H9 (cell line): ENCODE measurements around the gene ATE1. TPM values are rescaled to one million over a fixed set of nuclear protein-coding genes. Genes with fewer than 3 reads are reported as not detected.

ENCODE experiments used
- DNase-seq: peaks from one replicate; pipeline ENCODE4 v3.0.0-alpha.2; 2017
- H2AFZ ChIP-seq: one replicate; pipeline ENCODE4 v1.6.1; 2013; ENCODE audit warnings: mild to moderate bottlenecking, low read length, control low read depth, moderate library complexity
- H2AK5ac ChIP-seq: 2 replicates; pipeline ENCODE4 v1.6.1; 2013; ENCODE audit warnings: low read length, control low read depth, mixed read lengths; ENCODE audit not compliant: insufficient read length
- H2BK120ac ChIP-seq: one replicate; pipeline ENCODE4 v1.6.1; 2013; ENCODE audit warnings: low read depth, mild to moderate bottlenecking, low read length, control low read depth, inconsistent platforms; ENCODE audit not compliant: poor library complexity, severe bottlenecking
- H2BK12ac ChIP-seq: 2 replicates; pipeline ENCODE4 v1.6.1; 2013; ENCODE audit warnings: low read length, control low read depth, mixed read lengths, low read depth; ENCODE audit not compliant: insufficient read length
- H2BK15ac ChIP-seq: 2 replicates; pipeline ENCODE4 v1.6.1; 2013; ENCODE audit warnings: low read depth, low read length, control low read depth
- H2BK20ac ChIP-seq: one replicate; pipeline ENCODE4 v1.6.1; 2013; ENCODE audit warnings: low read depth, mild to moderate bottlenecking, low read length, control low read depth, inconsistent platforms; ENCODE audit not compliant: poor library complexity, severe bottlenecking
- H2BK5ac ChIP-seq: 2 replicates; pipeline ENCODE4 v1.6.1; 2013; ENCODE audit warnings: low read length, control low read depth, mixed read lengths; ENCODE audit not compliant: insufficient read length
- H3K14ac ChIP-seq: 2 replicates; pipeline ENCODE4 v1.6.1; 2013; ENCODE audit warnings: low read length, control low read depth; ENCODE audit not compliant: insufficient read depth
- H3K18ac ChIP-seq: 2 replicates; pipeline ENCODE4 v1.6.1; 2013; ENCODE audit warnings: low read depth, mild to moderate bottlenecking, mixed read lengths, low read length, control low read depth; ENCODE audit not compliant: insufficient read length
- H3K23ac ChIP-seq: 2 replicates; pipeline ENCODE4 v1.6.1; 2013; ENCODE audit warnings: low read length, control low read depth, mixed read lengths, low read depth; ENCODE audit not compliant: insufficient read length
- H3K23me2 ChIP-seq: 2 replicates; pipeline ENCODE4 v1.6.1; 2013; ENCODE audit warnings: low read depth, mild to moderate bottlenecking, mixed read lengths, low read length, control low read depth; ENCODE audit not compliant: insufficient read length, poor library complexity, severe bottlenecking
- H3K27ac ChIP-seq: 2 replicates; pipeline ENCODE4 v1.5.1; 2013; ENCODE audit warnings: low read length, control low read depth, mixed read lengths, low read depth; ENCODE audit not compliant: insufficient read length
- H3K27me3 ChIP-seq: 2 replicates; pipeline ENCODE4 v1.6.1; 2013; ENCODE audit warnings: low read length, control low read depth, inconsistent platforms; ENCODE audit not compliant: insufficient read depth
- H3K4ac ChIP-seq: 2 replicates; pipeline ENCODE4 v1.6.1; 2013; ENCODE audit warnings: low read depth, mild to moderate bottlenecking, control low read depth, inconsistent platforms, low read length, moderate library complexity
- H3K4me1 ChIP-seq: 2 replicates; pipeline ENCODE4 v1.6.1; 2013; ENCODE audit warnings: low read length, control low read depth, inconsistent platforms; ENCODE audit not compliant: insufficient read depth
- H3K4me2 ChIP-seq: 2 replicates; pipeline ENCODE4 v1.6.1; 2013; ENCODE audit warnings: low read length, control low read depth, mixed read lengths; ENCODE audit not compliant: insufficient read length, insufficient read depth
- H3K56ac ChIP-seq: 2 replicates; pipeline ENCODE4 v1.6.1; 2013; ENCODE audit warnings: low read depth, mild to moderate bottlenecking, mixed read lengths, low read length, control low read depth; ENCODE audit not compliant: insufficient read length
- H3K79me1 ChIP-seq: 2 replicates; pipeline ENCODE4 v1.6.1; 2013; ENCODE audit warnings: low read depth, mild to moderate bottlenecking, moderate library complexity, low read length, control low read depth, inconsistent platforms; ENCODE audit not compliant: insufficient read depth, poor library complexity, severe bottlenecking
- H3K79me2 ChIP-seq: 2 replicates; pipeline ENCODE4 v1.6.1; 2013; ENCODE audit warnings: low read length, control low read depth, inconsistent platforms; ENCODE audit not compliant: insufficient read depth
- H3K9ac ChIP-seq: 2 replicates; pipeline ENCODE4 v1.6.1; 2013; ENCODE audit warnings: low read length, control low read depth, mixed read lengths; ENCODE audit not compliant: insufficient read length; ENCODE audit errors: extremely low read depth
- H3K9me3 ChIP-seq: one replicate; pipeline ENCODE4 v1.6.1; 2013; ENCODE audit warnings: low read depth, low read length, inconsistent platforms; ENCODE audit not compliant: control insufficient read depth
- H3T11ph ChIP-seq: one replicate; pipeline ENCODE4 v1.6.1; 2013; ENCODE audit warnings: mild to moderate bottlenecking, low read length, control low read depth, inconsistent platforms
- H4K20me1 ChIP-seq: one replicate; pipeline ENCODE4 v1.6.1; 2013; ENCODE audit not compliant: control insufficient read depth, insufficient read length, insufficient read depth
- H4K5ac ChIP-seq: 2 replicates; pipeline ENCODE4 v1.6.1; 2013; ENCODE audit warnings: low read depth, mild to moderate bottlenecking, mixed read lengths, low read length, control low read depth; ENCODE audit not compliant: insufficient read length
- H4K8ac ChIP-seq: replicated peaks from 2 replicates; pipeline ENCODE4 v1.6.1; 2013; ENCODE audit warnings: low read length, control low read depth, mixed read lengths, low read depth; ENCODE audit not compliant: insufficient read length
- H4K91ac ChIP-seq: 2 replicates; pipeline ENCODE4 v1.6.1; 2013; ENCODE audit warnings: low read depth, mild to moderate bottlenecking, moderate library complexity, mixed read lengths, low read length, control low read depth; ENCODE audit not compliant: insufficient read length
- H3K27ac Mint-ChIP-seq, 3 experiments: 2 replicates in 2 of 3; 3 replicates in 1 of 3; pipeline ENCODE4 v1.8.0; 2020 to 2021; ENCODE audit warnings: mixed read lengths in 3 of 3, mild to moderate bottlenecking in 1 of 3, moderate library complexity in 1 of 3
- H3K27me3 Mint-ChIP-seq: 2 replicates; pipeline ENCODE4 v1.8.0; 2021; ENCODE audit warnings: low read depth, mild to moderate bottlenecking, moderate library complexity, mixed read lengths
- H3K36me3 Mint-ChIP-seq, 3 experiments: 2 replicates in 2 of 3; 3 replicates in 1 of 3; pipeline ENCODE4 v1.8.0; 2020 to 2021; ENCODE audit warnings: low read depth in 3 of 3, mixed read lengths in 3 of 3; ENCODE audit not compliant: insufficient read depth in 1 of 3
- H3K4me1 Mint-ChIP-seq, 2 experiments: 2 replicates each; pipeline ENCODE4 v1.8.0; 2020; ENCODE audit warnings: mixed read lengths in 2 of 2
- H3K4me3 Mint-ChIP-seq, 2 experiments: 2 replicates in 1 of 2; 3 replicates in 1 of 2; pipeline ENCODE4 v1.8.0; 2020 to 2021; ENCODE audit warnings: mild to moderate bottlenecking in 2 of 2, mixed read lengths in 2 of 2, moderate library complexity in 1 of 2
- H3K9me3 Mint-ChIP-seq, 2 experiments: 2 replicates in 1 of 2; 3 replicates in 1 of 2; pipeline ENCODE4 v1.8.0; 2020; ENCODE audit warnings: mild to moderate bottlenecking in 2 of 2, mixed read lengths in 2 of 2, moderate library complexity in 1 of 2
- WGBS: extraction: QIAGEN DNeasy Blood & Tissue Kit; methylation state at CpG from one replicate; pipeline ENCODE4 v1.1.7; 2013; ENCODE audit warnings: missing lambda C conversion rate, low lambda C conversion rate, mixed read lengths; ENCODE audit not compliant: insufficient read length; ENCODE audit errors: extremely low coverage; 5-methylcytosine and 5-hydroxymethylcytosine counted together
- total RNA-seq: library from RNA; stranded (reverse); gene quantifications from 2 replicates; pipeline ENCODE4 v1.2.1, GENCODE V29; 2021
- TF ChIP-seq, protein P1 (sequence below): fragments of 200-600 bp; sonication (generic); conservative IDR thresholded peaks from 3 replicates; pipeline ENCODE4 v1.8.0; 2021; ENCODE audit warnings: antibody characterized with exemption, mild to moderate bottlenecking

Gene ATE1
- total RNA-seq, 1 experiment from 2014 or later: 29.0 TPM

GRCh38 chr10:121774813-121775212 lies 153.0 kb downstream of the ATE1 start:
- no peak overlapping the region for H3K9ac ChIP-seq
- H4K20me1 ChIP-seq: no peaks in the 10 kb centered on the region
- no CpG with 5 or more reads among the region's 2 CpGs for WGBS
- H2BK15ac ChIP-seq: no peak overlapping the region
- H2BK20ac ChIP-seq: no peak overlapping the region
- H3K79me2 ChIP-seq: no peaks in the 10 kb centered on the region
- H2BK5ac ChIP-seq: no peak overlapping the region
- H3T11ph ChIP-seq: no peak overlapping the region
- no peaks in the 10 kb centered on the region for H3K79me1 ChIP-seq
- H3K9me3 ChIP-seq: no peaks in the 10 kb centered on the region
- no peak overlapping the region for H3K14ac ChIP-seq
- H2AK5ac ChIP-seq: no peak overlapping the region
- H3K56ac ChIP-seq: no peak overlapping the region
- no peak overlapping the region for H2BK12ac ChIP-seq
- Mint-ChIP-seq H3K27ac (no peak overlapping the region), H3K4me3 (no peak overlapping the region), H3K4me1 (peaks cover 4 to 9% of the 10 kb centered on the region in 2 experiments), H3K9me3 (no peaks in the 10 kb centered on the region), H3K36me3 (no peaks in the 10 kb centered on the region), H3K27me3 (no peaks in the 10 kb centered on the region)
- no peak overlapping the region for H3K4me2 ChIP-seq
- DNase-seq: no peak
- H3K4ac ChIP-seq: no peak overlapping the region
- no peak overlapping the region for H3K18ac ChIP-seq
- H3K23me2 ChIP-seq: no peaks in the 10 kb centered on the region
- no peak overlapping the region for H4K5ac ChIP-seq
- H2AFZ ChIP-seq: no peak overlapping the region
- no peak overlapping the region for H4K8ac ChIP-seq
- H4K91ac ChIP-seq: no peak overlapping the region
- no peaks in the 10 kb centered on the region for H3K27me3 ChIP-seq
- no peak overlapping the region for H3K23ac ChIP-seq
- TF ChIP-seq, protein P1, sequence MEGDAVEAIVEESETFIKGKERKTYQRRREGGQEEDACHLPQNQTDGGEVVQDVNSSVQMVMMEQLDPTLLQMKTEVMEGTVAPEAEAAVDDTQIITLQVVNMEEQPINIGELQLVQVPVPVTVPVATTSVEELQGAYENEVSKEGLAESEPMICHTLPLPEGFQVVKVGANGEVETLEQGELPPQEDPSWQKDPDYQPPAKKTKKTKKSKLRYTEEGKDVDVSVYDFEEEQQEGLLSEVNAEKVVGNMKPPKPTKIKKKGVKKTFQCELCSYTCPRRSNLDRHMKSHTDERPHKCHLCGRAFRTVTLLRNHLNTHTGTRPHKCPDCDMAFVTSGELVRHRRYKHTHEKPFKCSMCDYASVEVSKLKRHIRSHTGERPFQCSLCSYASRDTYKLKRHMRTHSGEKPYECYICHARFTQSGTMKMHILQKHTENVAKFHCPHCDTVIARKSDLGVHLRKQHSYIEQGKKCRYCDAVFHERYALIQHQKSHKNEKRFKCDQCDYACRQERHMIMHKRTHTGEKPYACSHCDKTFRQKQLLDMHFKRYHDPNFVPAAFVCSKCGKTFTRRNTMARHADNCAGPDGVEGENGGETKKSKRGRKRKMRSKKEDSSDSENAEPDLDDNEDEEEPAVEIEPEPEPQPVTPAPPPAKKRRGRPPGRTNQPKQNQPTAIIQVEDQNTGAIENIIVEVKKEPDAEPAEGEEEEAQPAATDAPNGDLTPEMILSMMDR: no peak
- no peak overlapping the region for H3K27ac ChIP-seq
- H3K4me1 ChIP-seq: no peaks in the 10 kb centered on the region
- no peak overlapping the region for H2BK120ac ChIP-seq
